Measurements from ENCODE around the gene GKN2. TPM values are rescaled to one million over a fixed set of nuclear protein-coding genes. Genes with fewer than 3 reads are reported as not detected.
A peak's percentile ranks its signal among the peaks of the same experiment; 100 is the strongest.

The GKN2 gene
- total RNA-seq, 4 donors from 2014 or later, result not detected

DNA sequence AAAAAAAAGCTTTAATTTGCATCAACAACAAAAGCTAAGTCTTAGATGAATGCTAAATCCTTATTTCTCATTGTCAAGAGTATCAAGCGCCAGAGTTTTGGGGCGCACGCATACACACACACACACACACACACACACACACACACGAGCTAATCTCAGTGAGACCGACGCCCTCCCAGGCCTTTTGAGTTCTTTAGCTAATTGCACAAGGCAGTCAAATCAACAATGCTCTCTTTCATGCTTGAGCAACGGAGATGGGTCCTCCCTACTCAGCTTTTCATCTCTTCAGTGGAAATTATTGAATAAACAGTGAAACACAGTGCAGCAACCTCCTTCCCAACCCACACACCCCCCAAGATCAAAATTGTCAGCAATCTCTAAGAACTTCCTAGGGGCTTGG is 41.0 kb upstream of the GKN2 start:
- 32 to 38% methylated on average over 7 of the region's 7 CpGs for WGBS, 2 donors
- Histone ChIP-seq H3K36me3 (no peaks in the 10 kb centered on the region), H3K4me1 (peaks cover 0 to 35% (median 4%) of the 10 kb centered on the region in 4 donors), H3K27me3 (no peaks in the 10 kb centered on the region), H3K4me3 (no peak overlapping the region), H3K9me3 (no peaks in the 10 kb centered on the region), H3K27ac (peak overlapping the region in 1 of 4 donors; percentile 60)
- DNase-seq (ENCODE audit: low spot score in 2 of 2), result peak in 1 of 2 donors; percentile 37
- TF ChIP-seq, protein P1, sequence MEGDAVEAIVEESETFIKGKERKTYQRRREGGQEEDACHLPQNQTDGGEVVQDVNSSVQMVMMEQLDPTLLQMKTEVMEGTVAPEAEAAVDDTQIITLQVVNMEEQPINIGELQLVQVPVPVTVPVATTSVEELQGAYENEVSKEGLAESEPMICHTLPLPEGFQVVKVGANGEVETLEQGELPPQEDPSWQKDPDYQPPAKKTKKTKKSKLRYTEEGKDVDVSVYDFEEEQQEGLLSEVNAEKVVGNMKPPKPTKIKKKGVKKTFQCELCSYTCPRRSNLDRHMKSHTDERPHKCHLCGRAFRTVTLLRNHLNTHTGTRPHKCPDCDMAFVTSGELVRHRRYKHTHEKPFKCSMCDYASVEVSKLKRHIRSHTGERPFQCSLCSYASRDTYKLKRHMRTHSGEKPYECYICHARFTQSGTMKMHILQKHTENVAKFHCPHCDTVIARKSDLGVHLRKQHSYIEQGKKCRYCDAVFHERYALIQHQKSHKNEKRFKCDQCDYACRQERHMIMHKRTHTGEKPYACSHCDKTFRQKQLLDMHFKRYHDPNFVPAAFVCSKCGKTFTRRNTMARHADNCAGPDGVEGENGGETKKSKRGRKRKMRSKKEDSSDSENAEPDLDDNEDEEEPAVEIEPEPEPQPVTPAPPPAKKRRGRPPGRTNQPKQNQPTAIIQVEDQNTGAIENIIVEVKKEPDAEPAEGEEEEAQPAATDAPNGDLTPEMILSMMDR (IDR thresholded peaks at IDR 0.05), result no peak
- TF ChIP-seq EP300 (IDR thresholded peaks at IDR 0.05), result peak in 1 of 2 donors; percentile 47

DNA sequence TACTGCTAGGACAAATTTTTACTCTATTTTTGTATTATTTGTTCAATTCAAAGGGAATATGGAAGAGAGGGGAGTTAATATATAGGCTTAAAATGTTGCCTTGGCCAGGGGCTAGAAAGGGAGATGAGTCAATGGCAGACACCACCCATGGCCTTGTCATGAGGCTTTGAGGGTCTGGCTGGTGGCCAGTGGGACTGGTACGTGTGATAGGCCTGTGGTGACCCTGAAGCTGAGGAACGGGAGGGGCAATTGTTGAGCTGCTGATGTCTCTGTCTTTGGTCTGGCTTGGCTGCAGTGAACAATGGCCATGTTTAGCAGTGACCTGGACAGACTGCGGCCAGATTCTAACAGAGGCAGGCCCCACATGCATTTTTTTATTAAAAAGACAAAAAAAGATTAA is 40.2 kb upstream of the GKN2 start:
- TF ChIP-seq EP300 (IDR thresholded peaks at IDR 0.05) (no peak), POLR2A (IDR thresholded peaks at IDR 0.05) (no peak)
- TF ChIP-seq, protein P1 (IDR thresholded peaks at IDR 0.05), result no peak
- no peak overlapping the region for H3K4me3 ChIP-seq
- H3K27me3 ChIP-seq, result no peaks in the 10 kb centered on the region
- H3K9me3 ChIP-seq, result no peaks in the 10 kb centered on the region
- H3K4me1 ChIP-seq, result peaks cover 0 to 43% (median 4%) of the 10 kb centered on the region in 4 donors
- H3K27ac ChIP-seq, result no peak overlapping the region
- DNase-seq (ENCODE audit: low spot score in 2 of 2), result no peak
- whole genome bisulfite sequencing, 2 donors, result 54 to 77% methylated on average over 3 of the region's 3 CpGs
- H3K36me3 ChIP-seq, result no peaks in the 10 kb centered on the region

DNA sequence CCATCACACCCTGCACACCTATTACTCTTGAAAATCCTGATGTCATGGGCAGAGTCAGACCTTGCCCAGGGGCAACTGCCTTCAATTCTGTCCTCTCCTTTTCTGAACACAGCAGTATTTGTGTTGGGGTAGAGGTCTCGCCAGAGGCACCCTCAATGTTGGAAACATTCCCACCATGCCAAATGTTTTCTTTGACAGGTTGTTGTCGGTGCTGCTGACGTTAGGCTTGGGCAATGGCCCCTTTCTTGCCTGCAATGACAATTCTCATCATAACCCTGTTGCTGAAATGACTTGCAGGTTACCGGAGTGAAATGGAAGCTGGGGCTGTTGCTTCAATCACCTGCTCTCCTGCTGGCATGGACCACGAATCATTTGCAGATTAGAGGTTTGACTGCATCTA is 39.6 kb upstream of the GKN2 start:
- Histone ChIP-seq H3K36me3 (no peaks in the 10 kb centered on the region), H3K27ac (no peak overlapping the region), H3K27me3 (no peaks in the 10 kb centered on the region), H3K4me1 (peaks cover 0 to 49% (median 4%) of the 10 kb centered on the region in 4 donors), H3K4me3 (no peak overlapping the region), H3K9me3 (no peaks in the 10 kb centered on the region)
- no peak for TF ChIP-seq EP300 (IDR thresholded peaks at IDR 0.05)
- no peak for TF ChIP-seq POLR2A (IDR thresholded peaks at IDR 0.05)
- TF ChIP-seq, protein P1 (IDR thresholded peaks at IDR 0.05), result no peak
- DNase-seq (ENCODE audit: low spot score in 2 of 2), result no peak
- WGBS, 2 donors, result 85 to 86% methylated on average over 5 of the region's 5 CpGs

DNA sequence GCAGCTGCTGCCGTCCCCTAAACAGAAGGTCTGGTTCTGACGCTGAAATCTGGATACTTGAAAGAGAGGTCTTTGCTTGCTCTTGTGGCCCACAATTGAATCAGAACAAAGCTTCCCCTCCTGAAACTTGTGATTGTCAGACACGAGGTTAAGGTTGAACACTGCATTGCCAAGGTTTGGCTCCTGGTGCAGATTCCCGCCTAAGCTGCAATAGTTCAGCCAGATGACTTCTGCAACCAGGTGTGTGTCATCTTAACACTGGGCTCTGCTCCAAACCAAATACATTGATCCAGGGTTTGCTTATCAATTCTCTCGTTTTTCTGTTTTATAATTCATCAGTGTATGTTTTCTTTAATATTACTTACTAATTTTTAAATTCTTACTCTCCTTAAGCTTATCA is 36.3 kb upstream of the GKN2 start:
- Histone ChIP-seq H3K4me3 (no peak overlapping the region), H3K27me3 (no peaks in the 10 kb centered on the region), H3K4me1 (peaks cover 0 to 51% (median 8%) of the 10 kb centered on the region in 4 donors), H3K27ac (peak overlapping the region in 1 of 4 donors; percentile 12), H3K9me3 (no peaks in the 10 kb centered on the region), H3K36me3 (no peaks in the 10 kb centered on the region)
- DNase-seq (ENCODE audit: low spot score in 2 of 2), result no peak
- 34 to 82% methylated on average over 5 of the region's 5 CpGs for WGBS, 2 donors
- TF ChIP-seq EP300 (IDR thresholded peaks at IDR 0.05) (no peak), POLR2A (IDR thresholded peaks at IDR 0.05) (no peak)
- TF ChIP-seq, protein P1 (IDR thresholded peaks at IDR 0.05), result no peak

DNA sequence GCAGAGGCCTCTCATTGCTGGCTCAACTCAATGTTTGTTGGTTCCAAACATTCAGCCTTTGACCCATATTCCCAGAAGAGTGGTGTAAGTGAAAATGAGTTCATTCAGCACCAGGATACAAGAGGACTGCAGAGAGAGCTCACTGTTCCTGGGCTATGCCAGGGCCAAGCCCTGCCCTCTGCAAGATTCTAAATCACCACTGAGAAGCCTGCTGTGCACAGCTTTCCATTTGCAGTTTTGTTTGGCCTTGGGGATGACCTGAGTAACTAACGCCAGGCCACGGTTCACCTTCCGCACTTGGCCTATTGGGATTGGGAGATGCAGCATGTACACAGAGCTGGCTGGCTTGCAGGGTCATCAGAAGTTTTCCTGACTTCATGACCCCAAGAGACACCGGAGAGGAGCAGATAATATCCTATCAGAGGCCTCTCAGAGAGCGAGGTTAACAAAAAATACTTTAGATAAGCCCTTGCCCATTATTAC is 34.4 kb upstream of the GKN2 start:
- H3K4me3 ChIP-seq, result no peak overlapping the region
- no peaks in the 10 kb centered on the region for H3K27me3 ChIP-seq
- peak; percentile 13 to 15 for DNase-seq (ENCODE audit: low spot score in 2 of 2)
- H3K4me1 ChIP-seq, result peaks cover 0 to 34% (median 4%) of the 10 kb centered on the region in 4 donors
- H3K9me3 ChIP-seq, result no peaks in the 10 kb centered on the region
- H3K36me3 ChIP-seq, result no peaks in the 10 kb centered on the region
- H3K27ac ChIP-seq, result peak overlapping the region in 2 of 4 donors; percentile 47 to 54
- 25 to 36% methylated on average over 5 of the region's 5 CpGs for WGBS, 2 donors
- TF ChIP-seq EP300 (IDR thresholded peaks at IDR 0.05), result peak in 1 of 2 donors; percentile 64
- TF ChIP-seq POLR2A (IDR thresholded peaks at IDR 0.05), result no peak

Measured in tibial nerve (tissue), 4 donors.